ENCODE measurements around the gene ICAM3. TPM values are rescaled to one million over a fixed set of nuclear protein-coding genes. Genes with fewer than 3 reads are reported as not detected.

Gene ICAM3
- total RNA-seq, 2 experiments from 2014 or later, result 109 to 122 TPM

Other genes with a start within 250 kb of the ICAM3 start
- gene ANGPTL6, start 236.9 kb downstream of the ICAM3 start, total RNA-seq, result 10 to 100 TPM; 10.4 to 14.1 TPM
- gene PPAN, start 233.3 kb downstream of the ICAM3 start, total RNA-seq, result 100 to 1,000 TPM; 139 to 149 TPM
- gene P2RY11, start 227.9 kb downstream of the ICAM3 start, total RNA-seq, result 10 to 100 TPM; 46.4 to 52.1 TPM
- gene EIF3G, start 219.7 kb downstream of the ICAM3 start, total RNA-seq, result 100 to 1,000 TPM; 230 to 253 TPM
- gene DNMT1, start 144.7 kb downstream of the ICAM3 start, total RNA-seq, result 100 to 1,000 TPM; 374 to 385 TPM
- gene S1PR2, start 108.3 kb downstream of the ICAM3 start, total RNA-seq, result 1 to 10 TPM; 8.1 to 9.0 TPM
- 100 to 1,000 TPM; 130 to 140 TPM for gene MRPL4, start 87.4 kb downstream of the ICAM3 start, total RNA-seq
- 10 to 100 TPM; 27.9 to 30.9 TPM for gene ICAM1, start 68.5 kb downstream of the ICAM3 start, total RNA-seq
- gene ICAM4, start 52.7 kb downstream of the ICAM3 start, total RNA-seq, result under 1 TPM; 0.23 to 0.46 TPM
- 1 to 10 TPM; 1.9 TPM for gene ICAM5, start 49.7 kb downstream of the ICAM3 start, total RNA-seq
- 1 to 10 TPM; 3.3 to 3.5 TPM for gene ZGLP1, start 29.8 kb downstream of the ICAM3 start, total RNA-seq
- gene FDX2, start 23.6 kb downstream of the ICAM3 start, total RNA-seq, result 10 to 100 TPM; 11.7 to 13.3 TPM
- gene RAVER1, start 6.1 kb downstream of the ICAM3 start, total RNA-seq, result 10 to 100 TPM; 83.7 to 90.8 TPM
- gene TYK2, start 40.9 kb upstream of the ICAM3 start, total RNA-seq, result 100 to 1,000 TPM; 151 to 197 TPM
- 100 to 1,000 TPM; 178 to 190 TPM for gene CDC37, start 63.9 kb upstream of the ICAM3 start, total RNA-seq
- 1 to 10 TPM; 3.9 to 4.3 TPM for gene PDE4A, start 80.9 kb upstream of the ICAM3 start, total RNA-seq
- gene KEAP1, start 163.7 kb upstream of the ICAM3 start, total RNA-seq, result 10 to 100 TPM; 38.7 to 58.7 TPM
- under 1 TPM; 0.07 to 0.11 TPM for gene S1PR5, start 177.8 kb upstream of the ICAM3 start, total RNA-seq
- 10 to 100 TPM; 18.9 to 19.3 TPM for gene ATG4D, start 204.3 kb upstream of the ICAM3 start, total RNA-seq
- 10 to 100 TPM; 62.5 to 67.1 TPM for gene KRI1, start 226.4 kb upstream of the ICAM3 start, total RNA-seq
- gene CDKN2D, start 229.4 kb upstream of the ICAM3 start, total RNA-seq, result 10 to 100 TPM; 39.2 to 50.3 TPM
- not detected for gene AP1M2, start 247.7 kb upstream of the ICAM3 start, total RNA-seq